GM10248 (cell line): ENCODE measurements around the gene PRKAR1B.

Experiments used
- CTCF ChIA-PET: fragments of 300-600 bp; sonication (Branson Sonifier 250); formaldehyde crosslinking; extraction: SDS; loops from one replicate; lab custom pipeline; 2021; ENCODE audit warnings: antibody characterized with exemption; lab: Yijun Ruan, JAX
- POLR2A ChIA-PET: fragments of 350-650 bp; sonication (Branson Sonifier 250); formaldehyde crosslinking; extraction: SDS; loops from one replicate; lab custom pipeline; 2020; ENCODE audit warnings: antibody characterized with exemption; lab: Yijun Ruan, JAX
- DNase-seq: peaks from one replicate; pipeline ENCODE4 v3.0.0; 2012; ENCODE audit errors: extremely low spot score
- CTCF ChIP-seq: IDR thresholded peaks from 2 replicates; pipeline ENCODE4 v1.5.1; 2012; ENCODE audit warnings: mild to moderate bottlenecking, low read depth; ENCODE audit errors: extremely low read depth, missing control alignments, control extremely low read depth

The PRKAR1B gene

GRCh38 chr7:673681-674453 lies 53.2 kb downstream of the PRKAR1B start:
- POLR2A ChIA-PET = no interaction called here
- no peak for TF ChIP-seq CTCF

GRCh38 chr7:672891-673290 lies 54.2 kb downstream of the PRKAR1B start:
- no peak for DNase-seq
- TF ChIP-seq CTCF = no peak
- ChIA-PET CTCF (no interaction called here), POLR2A (no interaction called here)

More at GRCh38 chr7:673681-674453, 53.2 kb downstream of the PRKAR1B start:
- no peak for DNase-seq
- CTCF ChIA-PET = interaction anchor here (1.5 kb wide), 1 partner anchor 54 kb away, joined by 3 read pairs; the partner anchor contains the start of gene PRKAR1B

DNA sequence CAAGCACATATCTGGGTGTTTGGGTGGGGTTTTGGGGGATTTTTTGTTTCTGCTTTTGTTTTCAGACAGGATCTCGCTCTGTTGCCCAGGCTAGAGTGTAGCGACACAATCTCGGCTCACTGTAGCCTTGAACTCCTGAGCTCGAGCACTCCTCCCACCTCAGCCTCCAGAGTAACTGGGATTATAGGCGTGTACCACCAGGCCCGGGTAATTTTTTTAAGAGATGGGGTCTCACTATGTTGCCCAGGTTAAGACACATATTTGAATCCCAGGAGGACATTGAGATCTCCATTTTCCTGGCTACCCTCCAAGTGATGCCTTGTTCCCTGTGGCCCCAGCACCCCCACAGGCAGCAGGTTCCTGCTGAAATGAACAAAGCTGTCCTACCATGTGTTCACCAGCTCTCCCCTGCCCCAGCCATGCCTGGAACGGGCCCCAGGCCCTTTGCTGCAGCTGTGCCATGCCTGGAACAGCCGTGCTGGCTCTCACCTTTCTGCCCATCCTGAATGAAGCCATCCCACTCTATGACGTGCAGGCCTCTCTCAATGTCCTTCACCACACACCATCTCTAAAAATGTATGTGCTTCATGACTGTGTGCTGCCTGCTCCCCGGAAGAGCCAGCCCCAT lies 55.6 kb downstream of the PRKAR1B start:
- ChIA-PET CTCF (no interaction called here), POLR2A (no interaction called here)
- no peak for TF ChIP-seq CTCF
- no peak for DNase-seq

DNA sequence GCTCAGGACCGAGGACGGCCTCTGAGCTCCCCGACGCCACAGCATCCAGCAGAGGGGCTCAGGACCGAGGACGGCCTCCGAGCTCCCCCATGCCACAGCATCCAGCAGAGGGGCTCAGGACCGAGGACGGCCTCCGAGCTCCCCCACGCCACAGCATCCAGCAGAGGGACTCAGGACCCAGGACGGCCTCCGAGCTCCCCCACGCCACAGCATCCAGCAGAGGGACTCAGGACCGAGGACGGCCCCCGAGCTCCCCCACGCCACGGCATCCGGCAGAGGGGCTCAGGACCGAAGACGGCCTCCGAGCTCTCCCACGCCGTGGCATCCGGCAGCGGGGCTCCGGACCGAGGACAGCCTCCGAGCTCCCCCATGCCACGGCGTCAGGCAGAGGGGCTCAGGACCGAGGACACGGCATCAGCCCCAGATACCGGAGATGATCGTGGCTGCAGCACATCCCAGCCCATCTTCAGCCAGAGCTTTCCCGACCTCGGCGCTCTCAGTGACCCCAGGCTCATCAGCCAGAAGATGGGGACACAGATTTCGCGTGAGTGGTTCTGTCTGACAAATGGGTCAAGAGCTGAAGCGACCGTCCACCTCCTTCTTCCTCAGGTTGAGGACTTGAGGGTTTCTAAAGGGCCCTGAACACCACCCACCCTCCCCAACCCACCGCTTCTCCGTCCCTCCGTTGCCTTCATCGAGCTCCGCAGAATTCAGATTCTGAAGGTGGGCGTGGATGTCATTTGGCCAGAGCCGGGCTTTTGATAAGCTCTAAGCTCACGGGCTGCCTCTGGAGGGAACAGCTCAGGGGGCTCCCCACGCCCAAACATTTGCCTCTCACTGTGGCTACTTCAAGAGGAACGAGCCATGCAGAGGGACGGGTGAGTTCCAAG lies 56.3 kb downstream of the PRKAR1B start:
- TF ChIP-seq CTCF = no peak
- CTCF ChIA-PET = interaction anchor here (1.3 kb wide), 1 partner anchor 11 kb away, joined by 3 read pairs; no protein-coding TSS in a partner anchor
- DNase-seq = no peak

DNA sequence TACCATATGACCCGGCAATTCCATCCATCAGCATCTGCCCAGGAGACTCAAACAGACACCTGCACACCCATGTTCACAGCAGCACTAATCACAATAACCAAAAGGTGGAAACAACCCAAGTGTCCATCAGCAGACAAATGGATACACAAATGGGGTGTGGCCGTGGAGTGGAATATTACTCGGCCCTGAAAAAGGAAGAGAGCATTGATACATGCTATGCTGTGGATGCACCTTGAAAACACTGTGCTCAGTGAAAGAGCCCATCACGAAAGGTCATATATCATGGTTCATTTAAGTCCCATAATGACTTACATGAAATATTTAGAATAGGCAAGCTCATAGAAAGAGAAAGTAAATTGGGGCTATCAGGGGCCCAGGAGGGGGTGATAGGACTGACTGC lies 58.1 kb downstream of the PRKAR1B start:
- TF ChIP-seq CTCF = no peak
- CTCF ChIA-PET = interaction anchor here (1.5 kb wide), 1 partner anchor 107 kb away, joined by 4 read pairs; no protein-coding TSS in a partner anchor
- no peak for DNase-seq
- POLR2A ChIA-PET = no interaction called here

More for the DNA sequence above, 56.3 kb downstream of the PRKAR1B start:
- POLR2A ChIA-PET = interaction anchor here (0.7 kb wide), 1 partner anchor 69 kb away, joined by 3 read pairs; no protein-coding TSS in a partner anchor
